Measurements from ENCODE around the gene RNF114.
"Not testable (repeated sequence)": the region's sequence is repeated elsewhere in the genome, so short reads cannot be mapped to it uniquely, and the experiment has no call there.

Gene RNF114

GRCh38 chr20:49995586-49995985 is 59.4 kb downstream of the RNF114 start:
- no peaks in the 10 kb centered on the region for H3K79me2 ChIP-seq (ENCODE audit: insufficient read depth, low read depth)
- no peak overlapping the region for H3K4me2 ChIP-seq
- H3K27me3 ChIP-seq (ENCODE audit: insufficient read depth, low read depth) = 0 out of 2 replicates have a peak, but pooled peaks cover 2% of the 10 kb centered on the region
- TF ChIP-seq CTCF (conservative IDR thresholded peaks at IDR 0.05; ENCODE audit: low read depth, low read length) = no peak
- H3K9ac ChIP-seq = no peak overlapping the region
- H2AFZ ChIP-seq (ENCODE audit: low read depth) = no peak overlapping the region
- no peak overlapping the region for H3K27ac ChIP-seq
- H4K20me1 ChIP-seq (ENCODE audit: insufficient read depth) = no peaks in the 10 kb centered on the region
- H3K4me1 ChIP-seq (ENCODE audit: low read depth, poor library complexity, severe bottlenecking) = peaks cover 8% of the 10 kb centered on the region
- H3K36me3 ChIP-seq (ENCODE audit: insufficient read depth) = no peaks in the 10 kb centered on the region
- H3K4me3 ChIP-seq (IDR thresholded peaks at IDR 0.05; ENCODE audit: insufficient read depth, low read depth, low read length) = no peak overlapping the region

- not testable (repeated sequence) for H3K4me3 ChIP-seq (IDR thresholded peaks at IDR 0.05; ENCODE audit: insufficient read depth, low read depth, low read length); H2AFZ ChIP-seq (ENCODE audit: low read depth); H3K4me1 ChIP-seq (ENCODE audit: low read depth, poor library complexity, severe bottlenecking); H3K27me3 ChIP-seq (ENCODE audit: insufficient read depth, low read depth); H3K9ac ChIP-seq; H3K27ac ChIP-seq; H4K20me1 ChIP-seq (ENCODE audit: insufficient read depth); H3K36me3 ChIP-seq (ENCODE audit: insufficient read depth); H3K79me2 ChIP-seq (ENCODE audit: insufficient read depth, low read depth); H3K4me2 ChIP-seq
These were observed 62.4 kb downstream of the RNF114 start for GRCh38 chr20:49998478-49999188.

- no peaks in the 10 kb centered on the region for H3K27me3 ChIP-seq (ENCODE audit: insufficient read depth, low read depth)
- peaks cover 8% of the 10 kb centered on the region for H3K4me1 ChIP-seq (ENCODE audit: low read depth, poor library complexity, severe bottlenecking)
- no peak overlapping the region for H3K27ac ChIP-seq
- peak overlapping the region; percentile 27; the same call in 1 of the 2 replicates for H3K4me2 ChIP-seq
- no peaks in the 10 kb centered on the region for H3K79me2 ChIP-seq (ENCODE audit: insufficient read depth, low read depth)
- no peaks in the 10 kb centered on the region for H3K36me3 ChIP-seq (ENCODE audit: insufficient read depth)
- H3K4me3 ChIP-seq (IDR thresholded peaks at IDR 0.05; ENCODE audit: insufficient read depth, low read depth, low read length) = no peak overlapping the region
- H4K20me1 ChIP-seq (ENCODE audit: insufficient read depth) = no peaks in the 10 kb centered on the region
- TF ChIP-seq CTCF (conservative IDR thresholded peaks at IDR 0.05; ENCODE audit: low read depth, low read length) = no peak
- H2AFZ ChIP-seq (ENCODE audit: low read depth) = 0 out of 2 replicates have a peak overlapping the region, but pooled peaks have one; percentile 22
- H3K9ac ChIP-seq = no peak overlapping the region
These were observed 63.1 kb downstream of the RNF114 start for GRCh38 chr20:49999329-49999728.

GRCh38 chr20:50000548-50001222 is 64.5 kb downstream of the RNF114 start:
- H2AFZ ChIP-seq (ENCODE audit: low read depth); H3K36me3 ChIP-seq (ENCODE audit: insufficient read depth): not testable (repeated sequence)

GRCh38 chr20:50001784-50002311 is 65.7 kb downstream of the RNF114 start:
- TF ChIP-seq CTCF (conservative IDR thresholded peaks at IDR 0.05; ENCODE audit: low read depth, low read length) = no peak
- peaks cover 8% of the 10 kb centered on the region for H3K4me1 ChIP-seq (ENCODE audit: low read depth, poor library complexity, severe bottlenecking)
- H2AFZ ChIP-seq (ENCODE audit: low read depth) = no peak overlapping the region
- no peaks in the 10 kb centered on the region for H4K20me1 ChIP-seq (ENCODE audit: insufficient read depth)
- no peaks in the 10 kb centered on the region for H3K79me2 ChIP-seq (ENCODE audit: insufficient read depth, low read depth)
- no peak overlapping the region for H3K9ac ChIP-seq
- H3K36me3 ChIP-seq (ENCODE audit: insufficient read depth) = no peaks in the 10 kb centered on the region
- no peak overlapping the region for H3K27ac ChIP-seq
- no peak overlapping the region for H3K4me3 ChIP-seq (IDR thresholded peaks at IDR 0.05; ENCODE audit: insufficient read depth, low read depth, low read length)
- no peak overlapping the region for H3K4me2 ChIP-seq
- H3K27me3 ChIP-seq (ENCODE audit: insufficient read depth, low read depth) = no peaks in the 10 kb centered on the region; the same call in 1 of the 2 replicates

More at GRCh38 chr20:50000548-50001222, 64.5 kb downstream of the RNF114 start:
- H3K4me3 ChIP-seq (IDR thresholded peaks at IDR 0.05; ENCODE audit: insufficient read depth, low read depth, low read length); H3K4me1 ChIP-seq (ENCODE audit: low read depth, poor library complexity, severe bottlenecking); H3K4me2 ChIP-seq; H4K20me1 ChIP-seq (ENCODE audit: insufficient read depth); H3K9ac ChIP-seq; H3K27me3 ChIP-seq (ENCODE audit: insufficient read depth, low read depth); H3K79me2 ChIP-seq (ENCODE audit: insufficient read depth, low read depth); H3K27ac ChIP-seq: not testable (repeated sequence)

Data from KMS-11 (cell line).